Activated T-helper 2 cell treated with anti-CD3 and anti-CD28 coated beads, Interferon-gamma antibody, Interleukin-2, Interleukin-4, amounts not matched to agents 10 μg/mL and 5 μg/mL and 100 μg/mL, durations not matched to agents 14 hours and 24 hours and 36 hours (primary cell): ENCODE data around the gene NANOS3. TPM values are rescaled to one million over a fixed set of nuclear protein-coding genes. Genes with fewer than 3 reads are reported as not detected.
A peak's percentile ranks its signal among the peaks of the same experiment; 100 is the strongest.

ENCODE experiments used
- DNase-seq: peaks from one replicate; pipeline ENCODE4 v3.0.0; 2021; ENCODE audit warnings: low spot score
- H3K27ac Mint-ChIP-seq: one replicate; pipeline ENCODE4 v1.8.0; 2021; ENCODE audit warnings: mixed read lengths
- H3K27me3 Mint-ChIP-seq: one replicate; pipeline ENCODE4 v1.8.0; 2021; ENCODE audit warnings: low read depth, mixed read lengths
- H3K36me3 Mint-ChIP-seq: one replicate; pipeline ENCODE4 v1.8.0; 2021; ENCODE audit warnings: low read depth, mixed read lengths
- H3K4me1 Mint-ChIP-seq: one replicate; pipeline ENCODE4 v1.8.0; 2021; ENCODE audit warnings: low read depth, mixed read lengths
- H3K4me3 Mint-ChIP-seq: one replicate; pipeline ENCODE4 v1.8.0; 2021; ENCODE audit warnings: low read depth, mild to moderate bottlenecking, moderate library complexity, mixed read lengths
- H3K9me3 Mint-ChIP-seq: one replicate; pipeline ENCODE4 v1.8.0; 2021; ENCODE audit warnings: mixed read lengths
- intact Hi-C: fragments of 100-400 bp; cut with micrococcal nuclease; formaldehyde crosslinking; loops from one replicate; pipeline ENCODE4 v1.15.1; 2023
- total RNA-seq: library from RNA; stranded (reverse); gene quantifications from 2 replicates; pipeline ENCODE4 v1.2.3, GENCODE V29; 2022

NANOS3 gene
- total RNA-seq, 1 donor from 2014 or later, result 1.8 TPM

DNA sequence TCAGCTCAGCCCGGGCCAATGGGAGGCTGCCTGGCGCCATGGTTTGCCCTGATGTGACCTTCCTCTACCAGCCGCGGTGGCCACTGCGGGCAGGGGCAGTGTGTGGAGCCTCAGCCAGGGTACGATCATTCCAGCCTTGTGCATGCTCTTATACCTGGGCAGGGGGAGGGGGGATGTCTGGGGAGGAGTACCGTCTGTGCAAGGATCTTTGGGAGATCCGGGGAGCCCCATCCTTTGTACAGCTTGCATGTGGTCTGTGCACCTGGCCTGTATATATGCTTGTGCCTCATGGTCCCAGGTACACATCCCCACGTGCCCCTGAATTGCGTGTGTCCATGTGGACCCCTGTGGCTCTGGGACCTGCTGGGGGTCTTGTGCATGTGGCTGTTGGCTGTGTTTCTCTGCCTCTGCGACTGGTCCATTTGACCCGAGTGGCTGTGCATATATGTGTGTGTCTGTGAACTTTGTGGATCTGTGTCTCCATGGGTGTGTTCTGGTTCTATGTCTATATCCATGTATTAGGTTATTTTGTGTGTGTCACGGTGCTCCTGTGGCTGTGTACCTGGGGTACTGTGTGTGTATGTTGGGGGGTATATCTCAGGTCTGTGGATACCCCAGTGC is 12.8 kb upstream of the NANOS3 start:
- no peak for DNase-seq
- intact Hi-C loops, result loop anchor here (5.0 kb wide), 2 partner anchors 132 to 587 kb away; no protein-coding TSS in a partner anchor
- H3K9me3 Mint-ChIP-seq, result no peaks in the 10 kb centered on the region
- peaks cover 6% of the 10 kb centered on the region for H3K36me3 Mint-ChIP-seq
- peak overlapping the region; percentile 68 for H3K4me3 Mint-ChIP-seq
- peak overlapping the region; percentile 2 for H3K27ac Mint-ChIP-seq
- H3K27me3 Mint-ChIP-seq, result peaks cover 22% of the 10 kb centered on the region
- peaks cover 34% of the 10 kb centered on the region for H3K4me1 Mint-ChIP-seq

DNA sequence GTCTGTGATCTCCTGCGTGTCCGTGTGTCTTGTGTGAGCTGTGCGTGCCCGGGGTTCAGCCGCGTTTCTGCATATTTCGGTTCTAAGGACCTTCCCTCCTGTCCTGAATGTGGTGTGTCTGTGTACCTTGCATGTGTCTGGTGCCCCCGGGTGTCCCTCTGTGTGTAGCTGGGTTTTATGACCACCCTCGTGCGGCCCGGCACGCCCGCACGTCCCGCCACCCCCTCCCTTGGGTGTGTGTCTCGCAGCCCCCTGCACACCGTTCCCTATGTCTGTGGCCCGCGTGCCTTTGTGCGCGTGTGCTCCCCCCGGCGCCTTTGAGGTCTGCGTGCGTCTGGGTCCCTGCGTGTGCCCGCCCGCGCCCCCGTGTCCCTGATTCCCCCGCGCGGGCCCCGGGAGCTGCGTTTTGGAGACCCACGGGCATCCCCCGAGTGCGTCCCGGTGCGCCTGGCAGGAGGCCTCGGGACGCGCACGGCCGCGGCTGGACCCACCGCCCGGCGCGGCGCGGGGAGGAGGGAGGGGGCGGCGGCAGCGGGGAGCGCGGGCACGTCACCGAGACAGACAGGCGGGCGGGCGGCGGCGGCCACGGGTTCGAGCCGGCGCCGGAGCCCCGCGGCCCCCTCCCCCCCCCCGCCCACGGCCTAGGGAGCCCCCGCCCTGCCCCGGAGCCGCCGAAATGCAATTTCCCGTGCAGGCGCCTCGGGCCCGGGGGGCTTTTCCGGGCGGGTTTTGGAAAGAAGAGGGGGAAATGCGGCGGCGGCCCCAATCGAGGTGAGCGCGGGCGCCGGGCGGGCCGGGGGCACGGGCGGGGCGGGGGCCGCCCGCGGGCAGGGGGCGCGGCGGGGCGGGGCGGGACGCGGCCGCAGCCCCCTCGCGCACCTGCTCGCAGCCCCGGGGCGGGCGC is 12.0 kb upstream of the NANOS3 start:
- H3K27ac Mint-ChIP-seq, result peak overlapping the region; percentile 2
- no peaks in the 10 kb centered on the region for H3K9me3 Mint-ChIP-seq
- H3K4me3 Mint-ChIP-seq, result peak overlapping the region; percentile 68
- peaks cover 6% of the 10 kb centered on the region for H3K36me3 Mint-ChIP-seq
- intact Hi-C loops, result loop anchor here (5.0 kb wide), 2 partner anchors 133 to 588 kb away; no protein-coding TSS in a partner anchor
- no peak for DNase-seq
- H3K4me1 Mint-ChIP-seq, result peaks cover 30% of the 10 kb centered on the region
- peaks cover 22% of the 10 kb centered on the region for H3K27me3 Mint-ChIP-seq

DNA sequence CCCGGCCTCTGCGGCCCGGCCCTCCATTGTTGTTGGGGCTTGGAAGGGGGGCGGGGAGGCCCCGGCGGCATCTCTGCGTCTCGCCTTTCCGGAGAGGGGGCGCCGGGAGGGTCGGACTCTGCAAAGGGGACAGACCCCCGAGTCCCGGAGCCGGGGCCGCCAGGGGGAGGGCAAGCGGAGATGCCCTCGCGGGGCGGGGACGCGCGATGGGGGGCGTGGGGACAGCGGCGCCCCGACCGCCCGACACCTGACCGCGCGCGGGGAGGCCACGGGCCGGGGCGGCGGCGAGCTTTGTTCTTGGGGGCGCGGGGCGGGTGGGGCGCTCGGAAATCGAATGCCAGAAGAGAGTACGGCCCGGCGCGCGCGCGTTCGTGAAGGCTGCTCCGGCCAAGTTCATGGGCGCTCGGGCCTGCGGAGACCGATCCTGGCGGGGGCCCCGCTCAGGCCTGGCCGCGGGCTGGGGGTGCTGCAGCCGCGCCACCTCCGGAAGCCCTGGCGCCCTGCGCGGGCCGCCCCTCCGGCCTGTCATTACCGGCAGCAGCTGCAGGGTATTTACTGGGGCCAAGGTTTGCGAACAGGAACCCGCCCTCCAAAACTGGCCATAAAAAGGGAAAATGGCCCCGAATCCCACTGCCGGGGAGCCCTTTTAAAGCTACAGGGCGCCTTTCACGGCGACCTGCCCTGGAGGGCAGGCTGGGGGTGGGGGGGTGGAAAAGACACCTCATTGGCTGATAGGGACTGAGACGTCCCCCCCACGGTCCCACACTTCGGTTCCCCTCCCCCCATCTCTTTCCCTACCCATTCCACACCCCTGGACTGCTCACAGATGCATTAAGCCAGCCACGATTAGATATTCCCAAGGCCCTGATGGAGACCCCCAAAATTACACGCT is 11.1 kb upstream of the NANOS3 start:
- H3K27ac Mint-ChIP-seq, result no peak overlapping the region
- intact Hi-C loops, result no loop called here
- H3K27me3 Mint-ChIP-seq, result peaks cover 22% of the 10 kb centered on the region
- H3K4me3 Mint-ChIP-seq, result peak overlapping the region; percentile 69
- peaks cover 6% of the 10 kb centered on the region for H3K36me3 Mint-ChIP-seq
- no peak for DNase-seq
- H3K9me3 Mint-ChIP-seq, result no peaks in the 10 kb centered on the region
- H3K4me1 Mint-ChIP-seq, result peaks cover 28% of the 10 kb centered on the region

DNA sequence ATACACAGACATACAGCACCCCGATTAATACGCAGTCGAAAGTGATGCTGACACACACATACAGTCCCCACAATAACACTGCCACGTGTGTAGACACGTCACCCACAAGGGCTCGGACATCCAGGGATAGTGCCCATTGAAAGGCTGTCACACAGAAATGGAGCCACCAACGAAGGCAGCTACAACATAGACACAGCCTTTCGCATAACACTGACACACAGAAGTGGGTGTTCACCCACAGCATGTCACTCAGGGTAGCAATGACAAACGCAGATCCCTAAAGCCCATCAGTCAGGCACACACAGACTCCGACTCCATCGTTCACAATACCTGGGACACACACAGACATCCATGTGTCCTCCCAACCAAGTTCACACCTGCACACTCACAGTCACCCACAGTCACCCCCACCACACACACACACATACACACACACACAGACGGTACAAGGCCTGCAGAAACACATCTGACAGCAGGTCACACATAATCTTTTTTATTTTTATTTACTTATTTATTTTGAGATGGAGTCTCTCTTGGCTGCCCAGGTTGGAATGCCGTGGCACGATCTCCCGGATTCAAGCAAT is 10.4 kb upstream of the NANOS3 start:
- no peak for DNase-seq
- intact Hi-C loops, result no loop called here
- H3K27me3 Mint-ChIP-seq, result peaks cover 22% of the 10 kb centered on the region
- H3K4me1 Mint-ChIP-seq, result peaks cover 24% of the 10 kb centered on the region
- no peak overlapping the region for H3K27ac Mint-ChIP-seq
- H3K9me3 Mint-ChIP-seq, result no peaks in the 10 kb centered on the region
- H3K4me3 Mint-ChIP-seq, result peak overlapping the region; percentile 69
- peaks cover 6% of the 10 kb centered on the region for H3K36me3 Mint-ChIP-seq

DNA sequence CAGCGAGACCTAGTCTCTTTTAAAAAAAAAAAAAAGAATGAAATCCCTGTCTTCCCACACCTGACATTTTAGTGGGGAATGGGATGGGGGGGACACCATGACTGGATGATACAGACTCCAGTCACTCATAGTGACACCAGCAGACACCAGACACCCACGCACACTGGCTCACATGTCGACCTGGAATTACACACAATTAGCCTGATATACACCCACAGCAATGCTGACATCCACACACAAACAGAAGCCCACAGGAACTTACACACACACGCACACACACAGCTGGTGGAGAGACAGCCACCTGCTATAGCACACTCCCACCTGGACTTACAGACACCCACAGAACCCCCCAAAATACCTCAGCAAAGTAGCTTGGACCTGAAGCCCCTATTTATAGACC is 8.3 kb upstream of the NANOS3 start:
- intact Hi-C loops, result no loop called here
- Mint-ChIP-seq H3K4me1 (peaks cover 24% of the 10 kb centered on the region), H3K9me3 (no peaks in the 10 kb centered on the region), H3K36me3 (peaks cover 6% of the 10 kb centered on the region), H3K27me3 (peaks cover 20% of the 10 kb centered on the region), H3K27ac (no peak overlapping the region), H3K4me3 (no peak overlapping the region)
- DNase-seq, result no peak

DNA sequence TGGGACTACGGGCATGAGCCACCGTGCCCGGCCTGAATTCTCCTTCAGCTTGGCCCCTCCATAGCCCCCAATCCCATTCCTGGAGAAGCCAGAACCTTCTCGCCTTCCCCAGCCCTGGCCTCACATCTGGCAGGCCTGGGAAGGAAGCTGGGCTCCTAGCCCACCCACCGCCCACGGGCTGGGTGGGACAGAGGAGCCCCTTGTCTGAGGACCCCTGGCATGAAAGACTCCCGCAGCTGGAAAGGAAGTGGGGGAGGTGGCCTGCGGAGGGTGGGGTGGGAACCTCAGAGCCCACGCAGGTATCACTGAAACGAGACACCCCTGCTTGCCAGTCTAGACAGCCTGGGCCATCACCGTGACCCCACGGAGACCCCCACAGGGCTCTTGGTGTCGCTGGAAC is 7.7 kb upstream of the NANOS3 start:
- DNase-seq, result no peak
- H3K36me3 Mint-ChIP-seq, result peaks cover 6% of the 10 kb centered on the region
- H3K4me3 Mint-ChIP-seq, result no peak overlapping the region
- H3K27ac Mint-ChIP-seq, result no peak overlapping the region
- H3K4me1 Mint-ChIP-seq, result peaks cover 20% of the 10 kb centered on the region
- H3K9me3 Mint-ChIP-seq, result no peaks in the 10 kb centered on the region
- intact Hi-C loops, result no loop called here
- peaks cover 17% of the 10 kb centered on the region for H3K27me3 Mint-ChIP-seq

DNA sequence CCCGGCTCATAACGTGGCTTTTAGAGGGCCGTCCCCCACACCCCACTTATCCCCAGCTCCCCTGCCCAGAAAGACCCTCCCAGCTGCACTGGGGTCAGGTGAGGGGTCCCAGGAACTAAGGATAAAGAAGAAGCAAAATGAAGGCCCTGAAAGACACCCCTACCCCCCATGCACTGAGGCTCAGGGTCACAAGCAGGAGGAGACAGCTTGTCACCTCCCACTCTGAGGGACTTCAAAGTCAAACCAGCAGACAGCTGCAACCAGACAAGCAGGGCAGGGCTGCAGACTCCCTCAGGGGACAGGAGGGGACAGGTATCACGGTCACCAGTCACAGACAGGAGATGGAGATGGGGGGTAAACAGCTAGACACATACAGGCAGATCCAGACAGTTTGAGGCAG is 6.1 kb upstream of the NANOS3 start:
- intact Hi-C loops, result no loop called here
- no peak for DNase-seq
- peaks cover 6% of the 10 kb centered on the region for H3K36me3 Mint-ChIP-seq
- peaks cover 17% of the 10 kb centered on the region for H3K4me1 Mint-ChIP-seq
- H3K27ac Mint-ChIP-seq, result no peak overlapping the region
- H3K4me3 Mint-ChIP-seq, result no peak overlapping the region
- peaks cover 18% of the 10 kb centered on the region for H3K27me3 Mint-ChIP-seq
- H3K9me3 Mint-ChIP-seq, result no peaks in the 10 kb centered on the region

DNA sequence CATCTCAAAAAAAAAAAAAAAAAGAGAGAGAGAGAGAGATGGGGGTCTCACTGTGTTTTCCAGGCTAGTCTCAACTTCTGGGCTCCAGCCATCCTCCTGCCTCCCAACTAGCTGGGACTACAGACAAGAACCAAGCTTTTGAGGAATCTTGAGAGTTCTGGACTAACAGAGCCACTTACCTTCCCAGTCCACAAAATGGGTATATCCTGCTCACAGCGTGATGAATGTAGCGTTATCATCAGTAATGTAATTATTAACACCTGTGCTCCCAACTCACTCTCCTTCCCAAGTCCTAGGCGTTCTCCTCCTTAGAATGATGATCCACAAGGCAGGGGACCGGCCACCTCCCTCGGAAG is 4.6 kb upstream of the NANOS3 start:
- DNase-seq, result no peak
- Mint-ChIP-seq H3K36me3 (no peaks in the 10 kb centered on the region), H3K27ac (no peak overlapping the region), H3K4me3 (peak overlapping the region; percentile 76), H3K4me1 (peaks cover 11% of the 10 kb centered on the region), H3K27me3 (peaks cover 12% of the 10 kb centered on the region), H3K9me3 (no peaks in the 10 kb centered on the region)
- intact Hi-C loops, result no loop called here

DNA sequence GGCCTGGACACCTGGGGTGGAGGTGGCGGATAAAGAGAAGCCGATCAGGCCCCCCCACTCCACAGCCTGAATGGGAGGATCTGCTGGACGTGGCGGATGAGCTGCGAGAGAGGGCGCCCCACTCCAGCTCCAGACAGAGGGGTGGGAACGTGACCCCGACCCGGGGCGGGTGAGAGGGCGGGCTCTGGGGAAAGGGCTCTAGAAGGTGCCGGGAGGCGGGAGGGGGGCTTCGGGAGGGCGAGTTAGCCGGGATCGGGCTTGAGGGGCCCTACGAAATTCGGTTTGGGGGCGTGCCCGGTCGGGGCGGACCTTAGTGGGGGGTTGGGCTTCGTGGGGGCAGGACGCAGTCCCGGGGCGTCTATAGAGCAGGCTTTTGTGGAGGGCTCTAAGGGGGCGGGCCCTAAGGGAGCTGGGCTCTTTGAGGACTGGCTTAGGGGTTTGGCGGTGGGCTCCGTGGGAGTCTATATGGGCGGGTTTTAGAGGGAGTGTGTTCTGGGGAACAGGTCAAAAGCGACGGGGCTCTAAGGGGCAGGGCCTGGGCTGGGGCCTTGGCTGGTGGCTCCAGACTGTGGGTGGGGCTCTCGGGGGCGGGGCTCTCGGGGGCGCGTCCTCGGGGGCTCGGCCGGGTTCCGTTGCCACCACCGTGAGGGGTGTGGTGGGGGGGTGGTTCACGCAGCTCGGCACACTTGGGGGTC is 4.1 kb upstream of the NANOS3 start:
- intact Hi-C loops, result no loop called here
- DNase-seq, result no peak
- Mint-ChIP-seq H3K27ac (no peak overlapping the region), H3K4me3 (peak overlapping the region; percentile 76), H3K27me3 (peaks cover 7% of the 10 kb centered on the region), H3K9me3 (no peaks in the 10 kb centered on the region), H3K36me3 (no peaks in the 10 kb centered on the region), H3K4me1 (peaks cover 11% of the 10 kb centered on the region)

DNA sequence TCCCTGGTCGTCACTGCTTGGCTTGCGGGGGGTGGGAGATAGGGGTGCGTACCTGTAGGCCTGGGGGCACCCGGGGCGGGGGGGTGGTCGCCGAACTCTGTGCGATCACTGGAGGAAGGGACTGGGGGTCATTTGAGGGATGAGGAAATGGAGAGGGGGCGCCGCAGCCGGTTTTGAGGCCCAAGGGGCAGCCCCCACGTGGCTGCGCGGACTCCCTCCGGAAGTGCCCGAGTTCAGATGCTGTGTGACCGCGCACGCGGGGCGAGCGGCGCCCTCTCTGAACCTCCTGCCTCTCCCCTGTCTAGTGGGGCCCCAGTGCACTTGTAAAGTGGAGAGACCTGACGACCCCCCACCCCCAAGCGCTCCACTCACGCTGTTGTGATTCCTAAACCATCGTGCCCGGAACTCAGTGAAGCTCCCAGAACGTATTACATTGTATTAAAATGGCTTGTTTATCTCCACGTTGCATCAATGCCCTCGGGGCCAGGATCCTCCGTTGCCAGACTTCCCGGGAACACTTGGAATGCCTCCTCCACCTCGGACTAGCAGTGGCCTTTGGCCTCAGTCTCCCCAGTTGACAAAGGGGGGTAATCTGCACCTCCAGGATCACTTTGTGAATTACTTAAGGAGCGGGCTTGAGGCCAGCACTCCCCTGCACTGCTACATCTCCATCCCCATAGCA is 3.0 kb upstream of the NANOS3 start:
- H3K9me3 Mint-ChIP-seq, result no peaks in the 10 kb centered on the region
- no peak for DNase-seq
- intact Hi-C loops, result no loop called here
- no peak overlapping the region for H3K4me3 Mint-ChIP-seq
- peaks cover 6% of the 10 kb centered on the region for H3K4me1 Mint-ChIP-seq
- H3K27me3 Mint-ChIP-seq, result peaks cover 7% of the 10 kb centered on the region
- H3K27ac Mint-ChIP-seq, result no peak overlapping the region
- no peaks in the 10 kb centered on the region for H3K36me3 Mint-ChIP-seq

DNA sequence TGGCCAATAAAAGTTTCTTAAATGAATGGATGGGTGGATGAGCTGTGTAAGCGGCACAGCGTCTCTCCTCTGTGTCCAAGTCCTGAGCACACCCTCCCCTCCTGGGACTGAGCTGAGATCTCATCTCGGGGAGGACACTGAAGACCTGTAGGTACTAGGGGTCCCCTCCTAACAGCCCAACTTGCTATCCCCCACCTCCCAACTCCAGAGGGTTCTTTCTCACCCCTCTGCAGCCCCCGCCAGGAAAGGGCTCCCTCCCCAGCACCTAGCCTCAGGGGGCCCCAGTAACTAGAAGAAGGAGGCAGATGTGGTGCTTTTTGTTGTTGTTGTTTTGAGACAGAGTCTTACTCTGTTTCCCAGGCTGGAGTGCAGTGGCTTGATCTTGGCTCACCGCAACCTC is 1.1 kb upstream of the NANOS3 start:
- Mint-ChIP-seq H3K36me3 (no peaks in the 10 kb centered on the region), H3K4me1 (peaks cover 12% of the 10 kb centered on the region), H3K9me3 (no peaks in the 10 kb centered on the region), H3K27ac (no peak overlapping the region), H3K4me3 (no peak overlapping the region), H3K27me3 (peaks cover 7% of the 10 kb centered on the region)
- intact Hi-C loops, result no loop called here
- no peak for DNase-seq
